GM19463 (cell line): Measurements from ENCODE around the gene RCAN2.

Experiments used
- ATAC-seq: cut with Tn5 transposase; IDR thresholded peaks from one replicate; pipeline ENCODE4 v1.9.1; 2021; ENCODE audit warnings: mild to moderate bottlenecking, moderate library complexity; ENCODE audit not compliant: unreplicated experiment

Gene RCAN2

GRCh38 chr6:46491628-46492547 is 639 bp upstream of the RCAN2 start:
- peak; percentile 51 for ATAC-seq

DNA sequence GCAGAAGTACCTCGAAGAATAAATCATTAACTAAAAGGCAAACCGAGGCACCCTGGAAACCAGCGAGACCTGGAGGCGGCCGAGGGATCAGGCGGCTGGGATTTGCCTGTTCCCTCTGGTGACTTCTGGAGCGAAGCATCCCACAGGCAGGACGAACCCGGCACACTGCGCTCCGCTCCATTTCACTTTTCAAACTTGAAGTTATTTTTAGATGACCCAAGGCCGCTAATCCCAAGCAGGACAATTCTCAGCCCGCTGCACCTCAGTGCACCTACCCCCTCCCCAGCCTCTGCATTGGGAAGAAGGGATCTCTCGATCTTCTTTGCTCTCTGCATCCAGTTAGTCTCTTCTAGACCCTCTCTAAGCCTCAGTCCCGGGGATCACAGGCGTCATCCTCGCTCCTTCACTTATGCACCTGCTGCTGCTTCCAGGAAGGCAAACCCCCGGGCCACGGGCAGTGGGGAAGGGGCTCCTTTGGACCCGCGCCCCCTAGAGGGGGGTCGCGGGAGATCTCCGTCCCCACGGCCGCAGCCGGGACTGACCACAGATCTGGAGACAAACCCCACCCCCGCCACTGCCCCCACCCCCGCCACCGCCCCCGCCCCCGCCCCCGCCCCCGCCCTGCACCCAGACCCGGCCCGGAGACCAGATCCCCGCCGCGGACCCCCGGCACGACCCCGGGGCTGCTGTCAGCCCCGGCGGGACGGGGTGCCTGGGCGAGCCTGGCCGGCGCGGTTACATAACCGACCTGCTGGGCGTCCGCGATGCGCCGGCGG is 636 bp downstream of the RCAN2 start:
- peak; percentile 7 for ATAC-seq

GRCh38 chr6:46486181-46486580 is 5.1 kb downstream of the RCAN2 start:
- no peak for ATAC-seq

- no peak for ATAC-seq
These were observed 7.0 kb downstream of the RCAN2 start for GRCh38 chr6:46484081-46484820.

GRCh38 chr6:46476301-46476700 is 14.9 kb downstream of the RCAN2 start:
- ATAC-seq: no peak

DNA sequence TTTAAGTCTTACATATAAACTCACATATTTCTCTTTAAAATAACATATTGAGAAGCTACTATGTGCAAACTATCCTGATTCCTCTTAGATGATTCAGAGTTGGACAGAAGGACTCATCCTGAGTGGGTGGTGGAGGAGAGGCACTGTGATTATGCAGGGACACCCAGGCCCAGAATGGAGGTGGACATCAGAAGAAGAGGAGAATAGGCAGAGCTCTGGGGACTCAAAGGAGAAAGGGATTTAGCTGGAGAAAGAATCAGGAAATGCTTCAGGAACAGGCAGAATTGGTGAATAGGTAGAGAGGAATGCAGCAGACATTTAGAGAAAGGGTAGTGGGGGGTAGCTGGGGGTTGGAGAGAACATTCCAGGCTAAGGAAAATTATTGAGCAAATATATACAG is 17.4 kb downstream of the RCAN2 start:
- no peak for ATAC-seq

- ATAC-seq: no peak
These were observed 19.0 kb downstream of the RCAN2 start for GRCh38 chr6:46472243-46472642.

- no peak for ATAC-seq
These were observed 22.2 kb downstream of the RCAN2 start for GRCh38 chr6:46469021-46469420.

DNA sequence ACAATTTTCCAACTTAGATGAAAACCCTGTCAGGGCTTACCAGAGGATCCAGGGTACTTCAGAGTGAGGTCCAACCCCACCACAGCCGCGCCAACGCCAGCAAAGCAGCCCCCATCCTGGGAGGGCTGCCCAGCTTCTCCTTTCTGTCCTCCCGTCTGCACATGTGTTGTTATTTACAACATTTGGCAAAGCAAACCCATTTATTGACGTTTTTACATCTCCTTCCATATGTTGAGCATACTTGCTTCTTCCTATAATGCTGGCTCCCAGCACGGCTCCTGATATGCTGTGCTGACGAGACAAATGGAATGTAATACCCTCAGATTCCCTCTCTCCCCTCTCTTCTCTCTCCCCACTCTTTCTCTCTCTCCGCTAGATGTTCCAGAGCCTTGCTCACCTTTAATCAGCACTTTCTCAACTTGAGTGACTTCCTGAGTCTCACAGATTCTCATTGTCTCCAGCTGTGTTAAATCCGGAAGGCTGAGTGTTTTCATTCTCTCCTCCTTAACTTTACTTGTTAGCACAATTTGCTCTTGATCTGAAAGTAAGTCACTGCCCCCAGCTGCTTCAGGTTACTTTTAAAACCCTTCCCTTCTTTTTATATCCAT is 22.7 kb downstream of the RCAN2 start:
- ATAC-seq: no peak

DNA sequence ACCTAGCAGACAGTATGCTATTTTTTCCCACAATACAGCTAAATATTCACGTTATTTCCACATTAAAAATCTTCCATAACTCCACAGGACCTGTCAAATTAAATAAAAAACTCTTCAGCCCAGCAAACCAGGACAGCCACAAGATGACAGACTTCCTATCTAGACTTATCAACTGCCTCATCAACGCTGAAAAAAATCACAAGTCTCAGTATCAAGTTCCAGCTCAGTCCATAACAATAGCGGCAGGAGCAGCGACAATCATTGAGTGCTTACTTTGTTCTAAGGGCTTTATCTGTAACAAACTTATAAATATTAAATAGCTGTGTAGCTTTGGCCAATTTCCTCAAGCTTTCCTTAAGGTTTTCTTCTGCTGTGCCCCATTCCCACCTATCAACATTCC is 24.7 kb downstream of the RCAN2 start:
- ATAC-seq: no peak

- ATAC-seq: no peak
These were observed 25.7 kb downstream of the RCAN2 start for GRCh38 chr6:46465294-46466165.

- ATAC-seq: no peak
These were observed 35.0 kb downstream of the RCAN2 start for GRCh38 chr6:46456297-46456696.

DNA sequence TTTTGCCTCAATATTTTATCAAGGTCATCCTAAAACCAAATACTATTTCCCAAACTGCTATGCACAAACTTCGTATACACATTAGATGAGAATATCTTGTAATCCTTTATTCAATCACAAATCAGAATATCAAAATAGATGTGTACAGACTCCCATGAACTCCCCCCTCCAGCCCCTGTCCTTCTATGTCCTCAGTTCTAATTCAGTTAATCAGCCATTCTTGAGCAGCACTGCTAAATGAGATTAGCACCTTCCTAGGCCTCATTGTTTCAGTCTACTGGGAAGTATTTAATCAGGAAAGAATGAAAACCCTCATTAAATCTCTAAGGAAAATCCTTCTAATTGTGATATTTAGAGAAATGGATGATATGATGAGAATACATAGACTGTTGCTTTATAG is 36.6 kb downstream of the RCAN2 start:
- ATAC-seq: no peak

GRCh38 chr6:46453741-46454316 is 37.4 kb downstream of the RCAN2 start:
- no peak for ATAC-seq

GRCh38 chr6:46453216-46453615 is 38.0 kb downstream of the RCAN2 start:
- no peak for ATAC-seq

- no peak for ATAC-seq
These were observed 38.8 kb downstream of the RCAN2 start for GRCh38 chr6:46452312-46452917.

DNA sequence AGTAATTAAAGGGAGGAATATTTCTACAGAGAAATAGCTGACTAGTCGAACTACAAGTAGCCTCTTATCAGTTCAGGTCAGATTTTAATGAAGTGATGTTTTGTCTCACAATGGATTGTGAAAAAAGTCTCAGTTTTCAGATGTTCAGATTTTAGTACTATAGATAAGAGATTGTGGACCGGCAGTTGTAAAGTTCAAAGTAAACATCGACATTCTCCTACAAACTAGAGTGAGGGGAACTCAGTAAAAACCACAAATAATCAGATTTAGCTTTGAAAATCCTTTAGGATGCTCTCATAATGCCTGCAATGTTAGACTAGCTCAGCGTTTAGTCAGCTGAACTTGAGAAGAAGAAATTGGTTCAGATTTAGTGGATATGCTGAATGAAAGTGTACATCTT is 39.9 kb downstream of the RCAN2 start:
- no peak for ATAC-seq

- no peak for ATAC-seq
These were observed 46.3 kb downstream of the RCAN2 start for GRCh38 chr6:46444772-46445454.

DNA sequence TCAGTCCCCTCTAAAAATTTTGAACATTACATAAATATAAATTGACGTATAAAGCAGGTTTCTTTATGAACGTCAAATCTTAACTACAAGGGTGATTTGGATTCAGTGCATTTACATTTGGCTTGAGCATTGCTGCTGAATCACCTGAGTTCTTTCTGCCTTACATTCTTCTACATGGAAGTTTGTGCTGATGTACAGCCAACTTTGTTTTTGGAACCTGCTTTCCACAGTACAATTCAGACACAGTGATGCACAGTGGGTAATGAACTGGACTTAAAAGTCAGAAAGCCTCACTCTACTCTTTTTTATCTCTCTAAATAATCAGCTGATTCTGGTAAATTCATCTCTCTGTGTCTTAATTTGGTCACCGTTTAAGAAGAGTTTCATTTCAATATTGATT is 47.6 kb downstream of the RCAN2 start:
- ATAC-seq: no peak
